Loucy (cell line): ENCODE measurements around the gene RERE.

Source experiments
- CTCF ChIP-seq: fragments of 200-600 bp; sonication (generic); conservative IDR thresholded peaks from 2 replicates; pipeline ENCODE4 v1.5.1; 2014; ENCODE audit warnings: mild to moderate bottlenecking, antibody characterized with exemption, low read length
- EZH2phosphoT487 ChIP-seq: fragments of 200-600 bp; IDR thresholded peaks from 2 replicates; pipeline ENCODE4 v1.6.1; 2018; ENCODE audit warnings: antibody characterized with exemption, mild to moderate bottlenecking, moderate library complexity, borderline replicate concordance

- TF ChIP-seq CTCF (no peak), EZH2phosphoT487 (no peak)
Measured at GRCh38 chr1:8384577-8384976, 432.9 kb downstream of the RERE start.
